Rectal smooth muscle tissue (tissue), 1 donor: Measurements from ENCODE around the gene TIGIT.

ENCODE experiments used
- H3K27ac ChIP-seq: one replicate; pipeline ENCODE4 v1.7.0; 2013; ENCODE audit warnings: low read depth, low read length, inconsistent platforms
- H3K27me3 ChIP-seq: one replicate; pipeline ENCODE4 v1.7.0; 2013; ENCODE audit warnings: low read length; ENCODE audit not compliant: control insufficient read depth, insufficient read depth
- H3K36me3 ChIP-seq: one replicate; pipeline ENCODE4 v1.7.0; 2013; ENCODE audit warnings: low read length; ENCODE audit not compliant: control insufficient read depth, insufficient read depth
- H3K4me1 ChIP-seq: one replicate; pipeline ENCODE4 v1.7.0; 2013; ENCODE audit warnings: low read length; ENCODE audit not compliant: control insufficient read depth, insufficient read depth
- H3K4me3 ChIP-seq: one replicate; pipeline ENCODE4 v1.7.0; 2013; ENCODE audit warnings: low read length
- H3K9ac ChIP-seq: one replicate; pipeline ENCODE4 v1.7.0; 2013; ENCODE audit warnings: low read length

Gene TIGIT

GRCh38 chr3:114290911-114291901 lies 2.6 kb upstream of the TIGIT start:
- H3K27me3 ChIP-seq = no peaks in the 10 kb centered on the region
- peak overlapping the region; percentile 34 for H3K4me3 ChIP-seq
- H3K36me3 ChIP-seq = no peaks in the 10 kb centered on the region
- no peak overlapping the region for H3K9ac ChIP-seq
- H3K27ac ChIP-seq = no peak overlapping the region
- no peaks in the 10 kb centered on the region for H3K4me1 ChIP-seq

GRCh38 chr3:114294940-114295480 lies 1.2 kb downstream of the TIGIT start:
- Histone ChIP-seq H3K4me3 (no peak overlapping the region), H3K27ac (no peak overlapping the region), H3K36me3 (no peaks in the 10 kb centered on the region), H3K27me3 (no peaks in the 10 kb centered on the region), H3K9ac (no peak overlapping the region), H3K4me1 (no peaks in the 10 kb centered on the region)

GRCh38 chr3:114295946-114296345 lies 2.1 kb downstream of the TIGIT start:
- H3K27me3 ChIP-seq = no peaks in the 10 kb centered on the region
- no peak overlapping the region for H3K4me3 ChIP-seq
- H3K9ac ChIP-seq = no peak overlapping the region
- no peaks in the 10 kb centered on the region for H3K36me3 ChIP-seq
- no peak overlapping the region for H3K27ac ChIP-seq
- no peaks in the 10 kb centered on the region for H3K4me1 ChIP-seq

- no peak overlapping the region for H3K27ac ChIP-seq
- H3K36me3 ChIP-seq = no peaks in the 10 kb centered on the region
- H3K27me3 ChIP-seq = no peaks in the 10 kb centered on the region
- H3K9ac ChIP-seq = no peak overlapping the region
- no peak overlapping the region for H3K4me3 ChIP-seq
- H3K4me1 ChIP-seq = no peaks in the 10 kb centered on the region
These were observed 5.6 kb downstream of the TIGIT start for GRCh38 chr3:114299421-114299820.

GRCh38 chr3:114299941-114300624 lies 6.3 kb downstream of the TIGIT start:
- H3K27ac ChIP-seq = no peak overlapping the region
- H3K4me1 ChIP-seq = no peaks in the 10 kb centered on the region
- no peak overlapping the region for H3K4me3 ChIP-seq
- H3K36me3 ChIP-seq = no peaks in the 10 kb centered on the region
- no peak overlapping the region for H3K9ac ChIP-seq
- H3K27me3 ChIP-seq = no peaks in the 10 kb centered on the region

- H3K27ac ChIP-seq = no peak overlapping the region
- no peak overlapping the region for H3K9ac ChIP-seq
- no peak overlapping the region for H3K4me3 ChIP-seq
- no peaks in the 10 kb centered on the region for H3K4me1 ChIP-seq
- H3K27me3 ChIP-seq = no peaks in the 10 kb centered on the region
- H3K36me3 ChIP-seq = no peaks in the 10 kb centered on the region
These were observed 13.5 kb downstream of the TIGIT start for GRCh38 chr3:114307222-114307830.

- no peaks in the 10 kb centered on the region for H3K27me3 ChIP-seq
- no peak overlapping the region for H3K9ac ChIP-seq
- H3K27ac ChIP-seq = no peak overlapping the region
- H3K36me3 ChIP-seq = no peaks in the 10 kb centered on the region
- H3K4me3 ChIP-seq = no peak overlapping the region
- H3K4me1 ChIP-seq = no peaks in the 10 kb centered on the region
These were observed 14.0 kb downstream of the TIGIT start for GRCh38 chr3:114307832-114308231.

- Histone ChIP-seq H3K36me3 (no peaks in the 10 kb centered on the region), H3K27ac (no peak overlapping the region), H3K4me1 (no peaks in the 10 kb centered on the region), H3K9ac (no peak overlapping the region), H3K4me3 (no peak overlapping the region), H3K27me3 (no peaks in the 10 kb centered on the region)
These were observed 14.5 kb downstream of the TIGIT start for GRCh38 chr3:114308377-114308776.

GRCh38 chr3:114308830-114309229 lies 15.0 kb downstream of the TIGIT start:
- Histone ChIP-seq H3K27me3 (no peaks in the 10 kb centered on the region), H3K27ac (no peak overlapping the region), H3K36me3 (no peaks in the 10 kb centered on the region), H3K9ac (no peak overlapping the region), H3K4me1 (no peaks in the 10 kb centered on the region), H3K4me3 (no peak overlapping the region)

- no peaks in the 10 kb centered on the region for H3K36me3 ChIP-seq
- no peak overlapping the region for H3K27ac ChIP-seq
- H3K9ac ChIP-seq = no peak overlapping the region
- H3K27me3 ChIP-seq = no peaks in the 10 kb centered on the region
- no peak overlapping the region for H3K4me3 ChIP-seq
- H3K4me1 ChIP-seq = no peaks in the 10 kb centered on the region
These were observed 16.9 kb downstream of the TIGIT start for GRCh38 chr3:114310695-114311094.

- no peak overlapping the region for H3K4me3 ChIP-seq
These were observed 19.6 kb downstream of the TIGIT start for GRCh38 chr3:114313426-114313825.

GRCh38 chr3:114314282-114314681 lies 20.5 kb downstream of the TIGIT start:
- Histone ChIP-seq H3K27me3 (no peaks in the 10 kb centered on the region), H3K27ac (no peak overlapping the region), H3K4me1 (no peaks in the 10 kb centered on the region), H3K9ac (no peak overlapping the region), H3K36me3 (no peaks in the 10 kb centered on the region), H3K4me3 (no peak overlapping the region)

More at GRCh38 chr3:114313426-114313825, 19.6 kb downstream of the TIGIT start:
- no peaks in the 10 kb centered on the region for H3K27me3 ChIP-seq
- H3K27ac ChIP-seq = no peak overlapping the region
- no peaks in the 10 kb centered on the region for H3K36me3 ChIP-seq
- no peak overlapping the region for H3K9ac ChIP-seq
- H3K4me1 ChIP-seq = no peaks in the 10 kb centered on the region
